ENCODE measurements around the gene OR2T10.

The OR2T10 gene

GRCh38 chr1:248625166-248625565 is 27.7 kb upstream of the OR2T10 start:
- no peaks in the 10 kb centered on the region for H3K36me3 ChIP-seq (ENCODE audit: control insufficient read depth, insufficient read depth, low read length)
- H3K9me3 ChIP-seq (ENCODE audit: control insufficient read depth, low read length), result no peaks in the 10 kb centered on the region
- H3K4me1 ChIP-seq (ENCODE audit: control insufficient read depth, insufficient read depth, low read length), result no peaks in the 10 kb centered on the region
- H3K4me3 ChIP-seq (ENCODE audit: low read length), result no peak overlapping the region
- H3K27me3 ChIP-seq (ENCODE audit: control insufficient read depth, insufficient read depth, low read length), result no peaks in the 10 kb centered on the region
- no peak overlapping the region for H3K9ac ChIP-seq (ENCODE audit: low read length)

GRCh38 chr1:248622570-248623001 is 25.1 kb upstream of the OR2T10 start:
- no peaks in the 10 kb centered on the region for H3K27me3 ChIP-seq (ENCODE audit: control insufficient read depth, insufficient read depth, low read length)

GRCh38 chr1:248621770-248622169 is 24.3 kb upstream of the OR2T10 start:
- Histone ChIP-seq H3K4me3 (ENCODE audit: low read length) (no peak overlapping the region), H3K27me3 (ENCODE audit: control insufficient read depth, insufficient read depth, low read length) (no peaks in the 10 kb centered on the region), H3K36me3 (ENCODE audit: control insufficient read depth, insufficient read depth, low read length) (no peaks in the 10 kb centered on the region), H3K4me1 (ENCODE audit: control insufficient read depth, insufficient read depth, low read length) (no peaks in the 10 kb centered on the region), H3K9me3 (ENCODE audit: control insufficient read depth, low read length) (no peaks in the 10 kb centered on the region), H3K9ac (ENCODE audit: low read length) (no peak overlapping the region)

More at GRCh38 chr1:248622570-248623001, 25.1 kb upstream of the OR2T10 start:
- H3K36me3 ChIP-seq (ENCODE audit: control insufficient read depth, insufficient read depth, low read length), result no peaks in the 10 kb centered on the region
- H3K4me1 ChIP-seq (ENCODE audit: control insufficient read depth, insufficient read depth, low read length), result no peaks in the 10 kb centered on the region
- H3K9ac ChIP-seq (ENCODE audit: low read length), result no peak overlapping the region
- no peak overlapping the region for H3K4me3 ChIP-seq (ENCODE audit: low read length)
- H3K9me3 ChIP-seq (ENCODE audit: control insufficient read depth, low read length), result no peaks in the 10 kb centered on the region

DNA sequence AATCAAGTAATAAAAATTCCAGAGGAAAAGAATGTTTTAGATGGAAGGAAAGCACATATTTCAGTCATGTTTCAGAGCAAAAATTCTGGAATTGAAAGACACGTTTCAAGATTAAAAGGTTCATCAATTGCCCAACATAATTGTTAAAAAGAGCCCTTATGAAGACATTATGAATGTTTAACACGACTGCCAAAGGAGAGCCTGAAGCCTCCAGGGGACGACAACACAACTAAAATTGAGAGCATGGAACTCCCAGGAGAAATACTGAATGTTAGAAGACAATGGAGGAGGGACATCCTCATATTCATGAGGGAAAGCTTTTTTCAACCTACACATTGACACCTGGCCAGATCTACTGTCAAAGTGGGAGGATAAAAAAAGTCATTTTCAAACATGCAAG is 21.4 kb upstream of the OR2T10 start:
- Histone ChIP-seq H3K36me3 (ENCODE audit: control insufficient read depth, insufficient read depth, low read length) (no peaks in the 10 kb centered on the region), H3K4me3 (ENCODE audit: low read length) (no peak overlapping the region), H3K4me1 (ENCODE audit: control insufficient read depth, insufficient read depth, low read length) (no peaks in the 10 kb centered on the region), H3K27me3 (ENCODE audit: control insufficient read depth, insufficient read depth, low read length) (no peaks in the 10 kb centered on the region), H3K9ac (ENCODE audit: low read length) (no peak overlapping the region), H3K9me3 (ENCODE audit: control insufficient read depth, low read length) (no peaks in the 10 kb centered on the region)

GRCh38 chr1:248618119-248618518 is 20.6 kb upstream of the OR2T10 start:
- H3K9me3 ChIP-seq (ENCODE audit: control insufficient read depth, low read length), result no peaks in the 10 kb centered on the region
- H3K4me3 ChIP-seq (ENCODE audit: low read length), result no peak overlapping the region
- H3K4me1 ChIP-seq (ENCODE audit: control insufficient read depth, insufficient read depth, low read length), result no peaks in the 10 kb centered on the region
- H3K36me3 ChIP-seq (ENCODE audit: control insufficient read depth, insufficient read depth, low read length), result no peaks in the 10 kb centered on the region
- H3K27me3 ChIP-seq (ENCODE audit: control insufficient read depth, insufficient read depth, low read length), result no peaks in the 10 kb centered on the region
- H3K9ac ChIP-seq (ENCODE audit: low read length), result no peak overlapping the region

- Histone ChIP-seq H3K9ac (ENCODE audit: low read length) (no peak overlapping the region), H3K27me3 (ENCODE audit: control insufficient read depth, insufficient read depth, low read length) (no peaks in the 10 kb centered on the region), H3K4me1 (ENCODE audit: control insufficient read depth, insufficient read depth, low read length) (no peaks in the 10 kb centered on the region), H3K36me3 (ENCODE audit: control insufficient read depth, insufficient read depth, low read length) (no peaks in the 10 kb centered on the region), H3K9me3 (ENCODE audit: control insufficient read depth, low read length) (no peaks in the 10 kb centered on the region), H3K4me3 (ENCODE audit: low read length) (no peak overlapping the region)
These were observed 16.2 kb upstream of the OR2T10 start for GRCh38 chr1:248613742-248614141.

- H3K4me1 ChIP-seq (ENCODE audit: control insufficient read depth, insufficient read depth, low read length), result no peaks in the 10 kb centered on the region
- no peaks in the 10 kb centered on the region for H3K27me3 ChIP-seq (ENCODE audit: control insufficient read depth, insufficient read depth, low read length)
- no peak overlapping the region for H3K4me3 ChIP-seq (ENCODE audit: low read length)
- H3K36me3 ChIP-seq (ENCODE audit: control insufficient read depth, insufficient read depth, low read length), result no peaks in the 10 kb centered on the region
- no peak overlapping the region for H3K9ac ChIP-seq (ENCODE audit: low read length)
- H3K9me3 ChIP-seq (ENCODE audit: control insufficient read depth, low read length), result no peaks in the 10 kb centered on the region
These were observed 14.4 kb upstream of the OR2T10 start for GRCh38 chr1:248611883-248612414.

DNA sequence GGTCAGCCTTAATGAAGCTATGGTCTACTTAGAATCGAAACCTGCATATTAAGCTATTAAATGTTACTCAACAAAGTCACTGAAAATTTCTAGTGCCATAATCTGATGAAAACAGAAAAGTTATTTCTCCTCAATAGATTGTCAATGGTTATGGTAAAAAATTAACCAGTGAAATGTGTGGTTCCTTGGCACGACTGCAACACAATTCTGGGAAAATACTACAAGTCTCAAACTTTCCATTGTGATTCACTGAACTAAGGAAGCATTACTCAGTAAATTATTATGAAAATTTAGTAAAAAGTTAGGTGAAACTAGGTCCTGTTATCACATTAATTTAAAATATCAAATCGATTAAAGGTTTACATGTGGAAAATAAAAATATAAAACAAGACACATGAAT is 12.8 kb upstream of the OR2T10 start:
- no peaks in the 10 kb centered on the region for H3K36me3 ChIP-seq (ENCODE audit: control insufficient read depth, insufficient read depth, low read length)
- no peak overlapping the region for H3K9ac ChIP-seq (ENCODE audit: low read length)
- no peaks in the 10 kb centered on the region for H3K4me1 ChIP-seq (ENCODE audit: control insufficient read depth, insufficient read depth, low read length)
- no peak overlapping the region for H3K4me3 ChIP-seq (ENCODE audit: low read length)
- H3K27me3 ChIP-seq (ENCODE audit: control insufficient read depth, insufficient read depth, low read length), result no peaks in the 10 kb centered on the region
- no peaks in the 10 kb centered on the region for H3K9me3 ChIP-seq (ENCODE audit: control insufficient read depth, low read length)

DNA sequence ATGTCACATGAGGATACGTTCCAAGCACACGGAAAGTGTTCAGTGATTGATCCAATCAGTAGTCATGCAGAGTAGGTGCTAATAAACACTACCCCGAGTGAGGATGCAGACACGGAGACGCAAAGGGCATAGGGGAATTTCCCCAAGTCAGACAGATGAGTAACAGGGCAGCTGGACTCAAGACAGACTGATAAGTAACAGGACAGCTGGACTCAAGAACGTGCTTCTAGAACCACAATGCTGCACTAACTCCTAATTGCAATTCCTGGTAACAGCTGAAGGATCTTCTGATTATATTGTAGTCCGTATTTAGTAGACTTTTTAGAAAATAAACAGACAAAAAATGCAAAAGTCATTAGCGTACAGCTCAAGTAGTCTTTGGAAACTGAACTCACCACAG is 1.9 kb upstream of the OR2T10 start:
- no peak overlapping the region for H3K4me3 ChIP-seq (ENCODE audit: low read length)
- H3K36me3 ChIP-seq (ENCODE audit: control insufficient read depth, insufficient read depth, low read length), result no peaks in the 10 kb centered on the region
- no peaks in the 10 kb centered on the region for H3K27me3 ChIP-seq (ENCODE audit: control insufficient read depth, insufficient read depth, low read length)
- H3K9ac ChIP-seq (ENCODE audit: low read length), result no peak overlapping the region
- no peaks in the 10 kb centered on the region for H3K4me1 ChIP-seq (ENCODE audit: control insufficient read depth, insufficient read depth, low read length)
- no peaks in the 10 kb centered on the region for H3K9me3 ChIP-seq (ENCODE audit: control insufficient read depth, low read length)

- H3K9ac ChIP-seq (ENCODE audit: low read length), result no peak overlapping the region
- no peak overlapping the region for H3K4me3 ChIP-seq (ENCODE audit: low read length)
- H3K36me3 ChIP-seq (ENCODE audit: control insufficient read depth, insufficient read depth, low read length), result no peaks in the 10 kb centered on the region
- H3K4me1 ChIP-seq (ENCODE audit: control insufficient read depth, insufficient read depth, low read length), result no peaks in the 10 kb centered on the region
- no peaks in the 10 kb centered on the region for H3K9me3 ChIP-seq (ENCODE audit: control insufficient read depth, low read length)
- H3K27me3 ChIP-seq (ENCODE audit: control insufficient read depth, insufficient read depth, low read length), result no peaks in the 10 kb centered on the region
These were observed 885 bp downstream of the OR2T10 start for GRCh38 chr1:248596615-248597014.

DNA sequence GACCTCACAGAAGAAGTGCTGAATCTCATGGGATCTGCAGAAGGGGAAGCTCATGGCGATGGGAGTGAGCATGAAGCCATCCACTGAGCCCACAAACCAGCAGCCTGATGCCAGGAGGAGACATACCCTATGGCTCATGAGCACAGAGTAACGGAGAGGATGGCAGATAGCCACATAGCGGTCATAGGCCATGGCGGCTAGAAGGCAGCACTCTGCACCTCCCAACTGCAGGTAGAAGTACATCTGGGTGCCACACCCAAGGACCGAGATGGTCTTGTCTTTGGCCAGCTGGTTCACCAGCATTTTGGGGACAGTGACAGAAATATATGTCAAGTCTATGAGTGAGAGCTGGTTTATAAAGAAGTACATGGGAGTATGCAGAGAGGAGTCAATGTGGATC is 4.3 kb downstream of the OR2T10 start:
- H3K36me3 ChIP-seq (ENCODE audit: control insufficient read depth, insufficient read depth, low read length), result no peaks in the 10 kb centered on the region
- H3K9ac ChIP-seq (ENCODE audit: low read length), result no peak overlapping the region
- H3K4me3 ChIP-seq (ENCODE audit: low read length), result no peak overlapping the region
- H3K4me1 ChIP-seq (ENCODE audit: control insufficient read depth, insufficient read depth, low read length), result no peaks in the 10 kb centered on the region
- no peaks in the 10 kb centered on the region for H3K9me3 ChIP-seq (ENCODE audit: control insufficient read depth, low read length)
- no peaks in the 10 kb centered on the region for H3K27me3 ChIP-seq (ENCODE audit: control insufficient read depth, insufficient read depth, low read length)

DNA sequence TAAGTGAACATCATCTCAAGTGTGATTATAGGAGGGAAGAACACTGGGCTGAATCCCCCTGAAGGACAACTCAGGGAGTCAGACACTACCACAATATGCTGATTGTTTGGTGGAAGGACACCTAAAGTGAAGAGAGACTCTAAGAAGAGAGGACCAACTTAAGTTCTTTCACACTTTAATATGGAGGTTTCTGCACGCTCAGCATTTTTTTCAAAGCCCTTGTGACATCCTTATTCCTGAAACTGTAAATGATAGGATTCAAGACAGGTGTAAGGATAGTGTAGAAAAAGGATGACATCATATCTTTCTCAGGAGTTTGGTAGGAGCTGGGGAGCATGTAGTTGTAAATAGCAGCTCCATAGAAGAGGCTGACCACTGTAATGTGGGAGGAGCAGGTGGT is 4.8 kb downstream of the OR2T10 start:
- H3K9me3 ChIP-seq (ENCODE audit: control insufficient read depth, low read length), result no peaks in the 10 kb centered on the region
- H3K27me3 ChIP-seq (ENCODE audit: control insufficient read depth, insufficient read depth, low read length), result no peaks in the 10 kb centered on the region
- H3K36me3 ChIP-seq (ENCODE audit: control insufficient read depth, insufficient read depth, low read length), result no peaks in the 10 kb centered on the region
- H3K4me3 ChIP-seq (ENCODE audit: low read length), result no peak overlapping the region
- no peaks in the 10 kb centered on the region for H3K4me1 ChIP-seq (ENCODE audit: control insufficient read depth, insufficient read depth, low read length)
- no peak overlapping the region for H3K9ac ChIP-seq (ENCODE audit: low read length)

DNA sequence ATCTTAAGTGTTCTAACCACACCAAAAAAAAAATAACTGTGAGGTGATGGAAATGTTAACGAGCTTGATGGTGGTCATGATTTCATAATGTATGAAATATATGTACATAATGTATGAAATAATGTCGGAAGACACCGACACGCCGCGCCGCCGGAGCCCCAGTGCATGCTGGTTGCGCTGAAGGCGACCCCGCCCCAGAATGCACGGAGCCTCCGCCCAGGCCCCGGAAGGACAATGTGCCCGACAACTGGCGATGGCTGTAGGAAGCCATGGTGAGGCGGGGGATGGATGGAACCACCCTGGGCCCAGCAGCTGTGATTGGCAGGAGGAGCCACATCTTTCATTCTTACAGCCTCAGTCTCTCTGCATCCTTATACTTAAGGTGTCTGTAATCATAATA is 7.4 kb downstream of the OR2T10 start:
- H3K4me1 ChIP-seq (ENCODE audit: control insufficient read depth, insufficient read depth, low read length), result no peaks in the 10 kb centered on the region

More for the DNA sequence above, 7.4 kb downstream of the OR2T10 start:
- Histone ChIP-seq H3K9me3 (ENCODE audit: control insufficient read depth, low read length) (no peaks in the 10 kb centered on the region), H3K36me3 (ENCODE audit: control insufficient read depth, insufficient read depth, low read length) (no peaks in the 10 kb centered on the region), H3K9ac (ENCODE audit: low read length) (no peak overlapping the region), H3K27me3 (ENCODE audit: control insufficient read depth, insufficient read depth, low read length) (no peaks in the 10 kb centered on the region), H3K4me3 (ENCODE audit: low read length) (no peak overlapping the region)
